NB4 (cell line): ENCODE data around the gene MAST4.

ENCODE experiments used
- DNase-seq: peaks from one replicate; pipeline ENCODE4 v3.0.0; 2010; ENCODE audit warnings: low read depth
- H3K4me3 ChIP-seq: one replicate; pipeline ENCODE4 v1.5.1; 2011; ENCODE audit warnings: mild to moderate bottlenecking, low read depth, low read length, moderate library complexity
- MYC ChIP-seq: IDR thresholded peaks from 2 replicates; pipeline ENCODE4 v1.6.1; 2011; ENCODE audit warnings: low read depth, low read length
- POLR2A ChIP-seq: IDR thresholded peaks from 2 replicates; pipeline ENCODE4 v1.6.1; 2011; ENCODE audit warnings: mild to moderate bottlenecking; ENCODE audit not compliant: insufficient read length; ENCODE audit errors: extremely low read depth
- TF ChIP-seq, protein P1 (sequence below): IDR thresholded peaks from one replicate; pipeline ENCODE4 v1.5.1; 2012; ENCODE audit warnings: low read depth, low read length
- TF ChIP-seq, protein P2 (sequence below): IDR thresholded peaks from 2 replicates; pipeline ENCODE4 v1.6.1; 2011; ENCODE audit warnings: low read depth, low read length

Gene MAST4

DNA sequence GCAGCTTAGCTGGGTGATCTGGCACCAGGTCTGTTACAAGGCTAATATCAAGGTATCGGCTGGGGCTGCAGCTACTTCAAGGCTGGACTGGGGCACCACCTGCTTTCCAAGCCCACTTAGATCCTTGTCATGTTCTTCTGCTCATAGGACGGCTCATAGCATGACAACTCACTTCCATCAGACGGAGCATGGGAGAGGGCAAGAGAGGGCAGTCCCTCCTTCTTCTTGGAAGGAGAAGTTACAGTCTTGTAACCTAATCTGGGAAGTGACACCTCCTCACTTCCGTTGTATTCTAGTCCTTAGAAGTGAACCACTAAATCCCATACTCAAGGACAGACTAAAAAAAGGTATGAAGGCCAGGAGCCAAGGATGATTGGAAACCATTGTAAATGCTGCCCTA, 258.2 kb downstream of the MAST4 start:
- no peak for DNase-seq
- TF ChIP-seq, protein P1, sequence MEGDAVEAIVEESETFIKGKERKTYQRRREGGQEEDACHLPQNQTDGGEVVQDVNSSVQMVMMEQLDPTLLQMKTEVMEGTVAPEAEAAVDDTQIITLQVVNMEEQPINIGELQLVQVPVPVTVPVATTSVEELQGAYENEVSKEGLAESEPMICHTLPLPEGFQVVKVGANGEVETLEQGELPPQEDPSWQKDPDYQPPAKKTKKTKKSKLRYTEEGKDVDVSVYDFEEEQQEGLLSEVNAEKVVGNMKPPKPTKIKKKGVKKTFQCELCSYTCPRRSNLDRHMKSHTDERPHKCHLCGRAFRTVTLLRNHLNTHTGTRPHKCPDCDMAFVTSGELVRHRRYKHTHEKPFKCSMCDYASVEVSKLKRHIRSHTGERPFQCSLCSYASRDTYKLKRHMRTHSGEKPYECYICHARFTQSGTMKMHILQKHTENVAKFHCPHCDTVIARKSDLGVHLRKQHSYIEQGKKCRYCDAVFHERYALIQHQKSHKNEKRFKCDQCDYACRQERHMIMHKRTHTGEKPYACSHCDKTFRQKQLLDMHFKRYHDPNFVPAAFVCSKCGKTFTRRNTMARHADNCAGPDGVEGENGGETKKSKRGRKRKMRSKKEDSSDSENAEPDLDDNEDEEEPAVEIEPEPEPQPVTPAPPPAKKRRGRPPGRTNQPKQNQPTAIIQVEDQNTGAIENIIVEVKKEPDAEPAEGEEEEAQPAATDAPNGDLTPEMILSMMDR = no peak
- no peak overlapping the region for H3K4me3 ChIP-seq

DNA sequence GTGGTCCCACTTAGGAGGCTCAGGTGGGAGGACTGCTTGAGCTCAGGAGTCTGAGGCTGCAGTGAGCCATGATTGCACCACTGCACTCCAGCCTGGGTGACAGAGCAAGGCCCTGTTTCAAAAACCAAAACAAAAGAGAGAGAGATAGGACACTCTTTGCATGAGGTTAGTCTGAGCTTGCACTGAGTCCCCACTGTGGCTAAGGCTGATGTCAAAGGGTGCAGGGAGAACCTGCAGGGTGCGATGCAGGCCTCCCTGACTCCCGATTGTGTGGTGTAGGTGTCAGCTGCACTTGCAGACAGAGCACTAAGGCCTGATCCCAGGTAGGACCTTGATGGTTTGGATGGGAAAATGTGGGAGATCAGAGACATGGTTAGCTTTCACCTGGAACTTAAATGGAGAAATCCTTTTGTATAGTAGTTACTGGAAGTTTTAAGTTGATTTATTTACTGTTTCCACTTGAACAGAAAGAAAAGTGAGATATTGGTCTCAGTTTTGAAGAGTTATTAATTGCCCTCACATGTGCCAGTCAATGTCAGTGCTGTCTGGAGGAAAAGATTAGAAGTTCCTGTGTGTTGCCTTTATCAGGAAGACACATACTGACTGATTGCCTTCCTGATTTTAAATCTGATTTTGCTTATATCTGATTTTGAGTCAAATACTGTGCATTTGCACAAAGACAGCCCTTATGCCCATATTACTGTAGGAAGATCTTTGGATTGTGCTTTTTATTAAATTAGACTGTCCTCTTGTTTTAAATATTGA, 260.0 kb downstream of the MAST4 start:
- TF ChIP-seq, protein P2, sequence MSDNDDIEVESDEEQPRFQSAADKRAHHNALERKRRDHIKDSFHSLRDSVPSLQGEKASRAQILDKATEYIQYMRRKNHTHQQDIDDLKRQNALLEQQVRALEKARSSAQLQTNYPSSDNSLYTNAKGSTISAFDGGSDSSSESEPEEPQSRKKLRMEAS = no peak
- TF ChIP-seq POLR2A (no peak), MYC (no peak)
- TF ChIP-seq, protein P1 = no peak
- DNase-seq = no peak
- H3K4me3 ChIP-seq = no peak overlapping the region

DNA sequence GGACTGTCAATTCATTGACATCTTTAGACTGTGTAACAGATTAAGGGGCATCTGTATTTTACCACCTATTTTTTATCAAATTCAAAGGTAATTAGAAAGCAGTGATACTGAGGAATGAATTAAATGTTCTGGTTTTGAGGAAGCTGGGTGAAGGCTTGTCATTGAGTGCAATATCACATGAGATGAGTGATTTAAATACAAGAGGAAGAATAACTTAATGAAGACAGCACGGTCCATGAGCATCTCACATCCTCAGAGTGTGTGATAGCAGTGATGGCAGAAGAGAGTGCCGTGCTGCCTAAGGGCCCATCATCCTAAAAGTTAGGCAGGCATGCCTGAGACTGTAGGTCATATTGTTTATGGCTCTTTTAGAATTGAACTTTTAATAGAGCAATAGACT, 263.3 kb downstream of the MAST4 start:
- DNase-seq = no peak
- TF ChIP-seq, protein P2 = no peak
- TF ChIP-seq MYC (no peak), POLR2A (no peak)
- TF ChIP-seq, protein P1 = no peak
- H3K4me3 ChIP-seq = no peak overlapping the region

DNA sequence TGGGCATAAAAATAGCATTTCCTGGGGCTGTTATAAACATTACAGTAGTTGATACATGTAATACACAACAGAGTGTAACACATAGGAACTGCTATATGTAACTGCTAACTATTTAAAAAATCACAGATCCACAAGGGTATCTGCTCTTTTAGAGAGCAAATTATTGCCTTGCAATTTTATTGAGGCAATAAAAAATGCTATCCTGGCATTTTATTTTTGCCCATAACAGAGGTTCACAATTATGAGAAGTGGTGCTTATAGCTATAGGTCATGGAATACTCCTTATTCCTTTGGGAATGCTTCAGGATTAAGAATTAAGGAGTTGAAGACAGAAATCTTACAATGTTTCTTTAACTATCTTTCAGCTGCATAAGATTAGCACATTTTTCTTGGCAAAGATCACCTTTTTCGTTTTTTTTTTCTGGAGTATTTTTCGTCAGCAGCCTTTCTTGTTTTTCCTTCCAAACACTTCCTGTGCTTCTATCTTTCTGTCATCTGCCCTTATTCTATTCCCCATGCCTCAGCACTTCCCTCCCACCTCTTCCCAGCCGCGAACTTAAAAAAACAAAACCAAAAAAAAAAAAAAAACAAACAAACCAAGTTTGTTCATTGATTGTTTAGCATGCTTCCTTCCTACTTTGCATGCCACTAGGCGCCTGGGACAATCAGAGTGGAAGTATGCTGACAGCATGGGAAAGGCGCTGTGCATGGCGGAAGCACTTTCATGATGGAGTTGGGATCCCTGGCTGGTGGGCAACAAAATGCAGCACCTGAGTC, 264.2 kb downstream of the MAST4 start:
- TF ChIP-seq MYC = no peak
- TF ChIP-seq, protein P2 = no peak
- TF ChIP-seq POLR2A = no peak
- TF ChIP-seq, protein P1 = no peak
- H3K4me3 ChIP-seq = no peak overlapping the region
- no peak for DNase-seq

DNA sequence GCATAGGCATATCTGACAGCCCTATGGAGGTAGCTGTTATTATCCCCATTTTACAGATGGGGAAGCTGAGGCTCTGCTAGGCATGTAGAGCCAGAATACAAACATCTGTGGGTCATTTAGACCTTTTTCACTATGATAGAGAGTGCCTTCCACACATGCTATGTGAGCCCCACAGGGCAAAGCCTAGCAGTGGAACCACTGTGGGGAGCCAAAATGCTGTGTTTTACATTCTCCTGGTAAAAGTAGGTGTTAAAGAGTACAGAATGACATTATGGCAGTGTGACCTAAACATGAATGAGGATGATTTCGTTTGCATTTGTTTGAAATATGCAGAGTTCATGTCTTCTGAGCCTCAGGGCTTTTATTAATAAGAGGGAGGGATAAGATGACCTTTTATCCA, 265.2 kb downstream of the MAST4 start:
- H3K4me3 ChIP-seq = no peak overlapping the region
- no peak for DNase-seq
- no peak for TF ChIP-seq MYC
- TF ChIP-seq, protein P1 = no peak
- TF ChIP-seq, protein P2 = no peak
- TF ChIP-seq POLR2A = no peak

DNA sequence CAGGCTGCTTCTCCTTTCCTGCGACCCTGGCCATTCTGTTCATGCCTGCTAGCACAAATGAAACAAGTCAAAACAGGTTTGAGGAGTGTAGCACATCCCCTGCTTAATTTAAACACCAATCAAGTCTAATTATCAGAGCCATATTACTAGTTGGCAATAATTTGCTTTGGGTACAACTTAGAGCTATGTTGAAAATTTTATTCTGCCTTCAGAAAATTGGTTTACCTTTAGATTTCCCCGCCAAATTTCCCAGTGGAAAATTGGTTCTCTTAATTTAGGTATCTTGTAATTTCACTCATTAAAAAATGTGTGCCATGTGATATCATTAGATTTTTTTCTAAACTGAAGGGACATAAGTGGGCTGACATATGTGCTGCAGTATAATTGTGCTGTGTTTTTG, 265.8 kb downstream of the MAST4 start:
- TF ChIP-seq POLR2A (no peak), MYC (no peak)
- TF ChIP-seq, protein P2 = no peak
- TF ChIP-seq, protein P1 = no peak
- no peak overlapping the region for H3K4me3 ChIP-seq
- no peak for DNase-seq
